ENCODE measurements around the gene PROZ. TPM values are rescaled to one million over a fixed set of nuclear protein-coding genes. Genes with fewer than 3 reads are reported as not detected.
A peak's percentile ranks its signal among the peaks of the same experiment; 100 is the strongest.
"Not testable (repeated sequence)": the region's sequence is repeated elsewhere in the genome, so short reads cannot be mapped to it uniquely, and the experiment has no call there.

Gene PROZ
- total and polyA plus RNA-seq, 10 donors: 0.11 TPM; not detected in 9

DNA sequence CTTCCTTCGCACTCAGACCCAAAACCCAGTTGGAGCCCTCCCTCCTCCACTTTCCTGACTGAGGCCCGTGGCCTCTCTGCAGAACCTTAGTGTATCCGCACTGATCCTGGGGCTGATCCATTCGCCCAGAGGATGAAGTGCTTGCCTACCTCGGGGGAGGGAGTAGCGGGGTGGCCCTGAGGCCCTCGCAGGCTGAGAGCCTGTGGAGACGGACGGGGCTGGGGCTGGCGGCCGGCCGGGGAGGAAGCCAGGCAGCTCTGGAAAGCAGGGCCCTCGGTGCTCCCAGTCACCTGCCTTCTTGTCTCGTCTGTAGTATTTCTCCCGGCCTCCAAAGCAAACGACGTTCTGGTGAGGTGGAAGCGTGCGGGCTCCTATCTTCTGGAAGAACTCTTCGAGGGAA, 1.3 kb downstream of the PROZ start:
- TF ChIP-seq, protein P1, sequence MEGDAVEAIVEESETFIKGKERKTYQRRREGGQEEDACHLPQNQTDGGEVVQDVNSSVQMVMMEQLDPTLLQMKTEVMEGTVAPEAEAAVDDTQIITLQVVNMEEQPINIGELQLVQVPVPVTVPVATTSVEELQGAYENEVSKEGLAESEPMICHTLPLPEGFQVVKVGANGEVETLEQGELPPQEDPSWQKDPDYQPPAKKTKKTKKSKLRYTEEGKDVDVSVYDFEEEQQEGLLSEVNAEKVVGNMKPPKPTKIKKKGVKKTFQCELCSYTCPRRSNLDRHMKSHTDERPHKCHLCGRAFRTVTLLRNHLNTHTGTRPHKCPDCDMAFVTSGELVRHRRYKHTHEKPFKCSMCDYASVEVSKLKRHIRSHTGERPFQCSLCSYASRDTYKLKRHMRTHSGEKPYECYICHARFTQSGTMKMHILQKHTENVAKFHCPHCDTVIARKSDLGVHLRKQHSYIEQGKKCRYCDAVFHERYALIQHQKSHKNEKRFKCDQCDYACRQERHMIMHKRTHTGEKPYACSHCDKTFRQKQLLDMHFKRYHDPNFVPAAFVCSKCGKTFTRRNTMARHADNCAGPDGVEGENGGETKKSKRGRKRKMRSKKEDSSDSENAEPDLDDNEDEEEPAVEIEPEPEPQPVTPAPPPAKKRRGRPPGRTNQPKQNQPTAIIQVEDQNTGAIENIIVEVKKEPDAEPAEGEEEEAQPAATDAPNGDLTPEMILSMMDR (IDR thresholded peaks at IDR 0.05 in 8 of 11, conservative IDR thresholded peaks at IDR 0.05 in 3 of 11): no peak
- TF ChIP-seq POLR2AphosphoS5 (IDR thresholded peaks at IDR 0.05): no peak
- no peak for TF ChIP-seq POLR2A (IDR thresholded peaks at IDR 0.05)
- DNase-seq: no peak
- no peak overlapping the region for H3K27ac ChIP-seq
- peaks cover 0 to 45% (median 11%) of the 10 kb centered on the region in 7 donors for H3K27me3 ChIP-seq (replicated peaks in 1 of 7)
- H3K36me3 ChIP-seq: no peaks in the 10 kb centered on the region
- H3K4me1 ChIP-seq: peaks cover 0 to 18% (median 4%) of the 10 kb centered on the region in 6 donors
- H3K4me3 ChIP-seq: no peak overlapping the region
- intact Hi-C loops (cut with DNase I; ENCODE audit: low total_unique reads): loop anchor here (10.0 kb wide), 1 partner anchor 45 kb away; the partner anchor contains the start of genes CUL4A and PCID2
- peaks cover 0 to 15% (median 3%) of the 10 kb centered on the region in 8 donors for H3K9me3 ChIP-seq
- WGBS, 5 donors: 82 to 89% (median 87%) methylated on average over 20 of the region's 20 CpGs

DNA sequence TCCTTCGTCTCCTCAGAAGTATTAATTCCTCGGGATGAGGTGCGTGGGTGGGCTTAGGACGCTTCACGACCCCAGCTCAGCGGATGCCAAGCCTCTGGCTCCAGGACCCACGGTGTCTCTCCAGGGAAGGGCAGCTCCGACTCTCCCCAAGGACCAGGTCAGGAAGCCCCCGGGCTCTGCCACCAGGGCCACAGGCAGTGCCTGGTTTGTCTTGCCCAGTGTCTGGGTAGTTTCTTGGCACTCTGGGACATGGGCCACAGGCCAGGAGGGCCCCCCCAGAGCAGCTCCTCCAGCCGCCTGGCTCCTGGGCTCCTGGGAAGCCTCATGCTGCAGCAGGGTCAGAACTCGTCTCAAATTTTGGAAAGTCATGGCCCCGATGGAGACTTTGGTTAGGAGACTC, 2.5 kb downstream of the PROZ start:
- no peak for DNase-seq
- no peak for TF ChIP-seq POLR2A (IDR thresholded peaks at IDR 0.05)
- no peak for TF ChIP-seq POLR2AphosphoS5 (IDR thresholded peaks at IDR 0.05)
- TF ChIP-seq, protein P1 (IDR thresholded peaks at IDR 0.05 in 8 of 11, conservative IDR thresholded peaks at IDR 0.05 in 3 of 11): no peak
- Histone ChIP-seq H3K4me1 (peaks cover 0 to 16% (median 4%) of the 10 kb centered on the region in 6 donors), H3K27me3 (replicated peaks in 1 of 7) (peaks cover 0 to 45% (median 11%) of the 10 kb centered on the region in 7 donors), H3K27ac (no peak overlapping the region), H3K9me3 (peaks cover 0 to 6% (median 2%) of the 10 kb centered on the region in 8 donors), H3K36me3 (no peaks in the 10 kb centered on the region), H3K4me3 (no peak overlapping the region)
- WGBS, 5 donors: 72 to 79% (median 78%) methylated on average over 11 to 12 of the region's 12 CpGs
- intact Hi-C loops (cut with DNase I; ENCODE audit: low total_unique reads): no loop called here

DNA sequence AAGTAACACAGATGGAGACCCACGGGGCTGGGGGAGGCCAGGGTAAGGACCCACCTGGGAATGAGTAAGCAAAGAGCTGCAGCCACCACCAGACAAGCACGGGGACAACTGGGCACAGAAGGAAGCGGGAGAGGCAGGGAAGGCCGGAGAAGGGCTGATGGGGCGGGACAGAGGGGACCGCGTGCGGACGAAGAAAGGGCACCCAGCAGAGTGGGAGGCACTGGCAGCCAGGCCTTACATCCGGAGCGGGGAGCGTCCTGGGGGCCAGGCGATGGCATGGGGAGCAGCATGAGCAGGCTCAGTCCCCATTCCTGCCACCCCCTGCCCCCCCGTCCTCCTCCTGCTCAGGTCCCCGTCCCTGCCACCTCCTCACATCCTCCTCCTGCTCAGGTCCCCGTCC, 3.0 kb downstream of the PROZ start:
- H3K9me3 ChIP-seq: peaks cover 0 to 2% (median under 1%) of the 10 kb centered on the region in 8 donors
- intact Hi-C loops (cut with DNase I; ENCODE audit: low total_unique reads): no loop called here
- H3K4me3 ChIP-seq: no peak overlapping the region
- H3K27me3 ChIP-seq (replicated peaks in 1 of 7): peaks cover 0 to 45% (median 11%) of the 10 kb centered on the region in 7 donors
- no peaks in the 10 kb centered on the region for H3K36me3 ChIP-seq
- TF ChIP-seq POLR2AphosphoS5 (IDR thresholded peaks at IDR 0.05): no peak
- TF ChIP-seq, protein P1 (IDR thresholded peaks at IDR 0.05 in 8 of 11, conservative IDR thresholded peaks at IDR 0.05 in 3 of 11): no peak
- TF ChIP-seq POLR2A (IDR thresholded peaks at IDR 0.05): no peak
- peaks cover 0 to 16% (median 4%) of the 10 kb centered on the region in 6 donors for H3K4me1 ChIP-seq
- DNase-seq: no peak
- 41 to 53% (median 45%) methylated on average over 14 to 16 of the region's 16 CpGs for WGBS, 5 donors
- H3K27ac ChIP-seq: peak overlapping the region in 3 of 8 donors; percentile 32 to 45 (median 33)

DNA sequence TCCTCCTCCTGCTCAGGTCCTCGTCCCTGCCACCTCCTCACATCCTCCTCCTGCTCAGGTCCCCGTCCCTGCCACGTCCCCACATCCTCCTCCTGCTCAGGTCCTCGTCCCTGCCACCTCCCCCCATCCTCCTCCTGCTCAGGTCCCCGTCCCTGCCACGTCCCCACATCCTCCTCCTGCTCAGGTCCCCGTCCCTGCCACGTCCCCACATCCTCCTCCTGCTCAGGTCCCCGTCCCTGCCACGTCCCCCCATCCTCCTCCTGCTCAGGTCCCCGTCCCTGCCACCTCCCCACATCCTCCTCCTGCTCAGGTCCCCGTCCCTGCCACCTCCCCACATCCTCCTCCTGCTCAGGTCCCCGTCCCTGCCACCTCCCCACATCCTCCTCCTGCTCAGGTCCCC, 3.5 kb downstream of the PROZ start:
- H3K4me3 ChIP-seq; DNase-seq; H3K36me3 ChIP-seq; intact Hi-C loops (cut with DNase I; ENCODE audit: low total_unique reads); H3K27ac ChIP-seq; H3K9me3 ChIP-seq: not testable (repeated sequence)
- 6 to 27% (median 9%) methylated on average over 5 to 12 of the region's 13 CpGs for WGBS, 5 donors
- H3K4me1 ChIP-seq: peaks cover 0 to 17% (median 4%) of the 10 kb centered on the region in 6 donors
- H3K27me3 ChIP-seq (replicated peaks in 1 of 7): peaks cover 0 to 45% (median 11%) of the 10 kb centered on the region in 7 donors
